HG03064 (cell line): ENCODE results near the gene KLF15.
"Not testable (repeated sequence)": the region's sequence is repeated elsewhere in the genome, so short reads cannot be mapped to it uniquely, and the experiment has no call there.

Experiments
- ATAC-seq: cut with Tn5 transposase; IDR thresholded peaks from one replicate; pipeline ENCODE4 v1.9.1; 2021; ENCODE audit warnings: low read depth; ENCODE audit not compliant: unreplicated experiment

The KLF15 gene

GRCh38 chr3:126348308-126348920 is 8.8 kb downstream of the KLF15 start:
- ATAC-seq: no peak

GRCh38 chr3:126347543-126348161 is 9.6 kb downstream of the KLF15 start:
- no peak for ATAC-seq

- no peak for ATAC-seq
Observed at GRCh38 chr3:126346466-126346865, 10.7 kb downstream of the KLF15 start.

- no peak for ATAC-seq
Observed at GRCh38 chr3:126345641-126346460, 11.4 kb downstream of the KLF15 start.

GRCh38 chr3:126345231-126345630 is 12.0 kb downstream of the KLF15 start:
- ATAC-seq: no peak

GRCh38 chr3:126344380-126345041 is 12.7 kb downstream of the KLF15 start:
- no peak for ATAC-seq

GRCh38 chr3:126343649-126344035 is 13.6 kb downstream of the KLF15 start:
- ATAC-seq: no peak

- no peak for ATAC-seq
Observed at GRCh38 chr3:126342991-126343648, 14.1 kb downstream of the KLF15 start.

GRCh38 chr3:126342211-126342610 is 15.0 kb downstream of the KLF15 start:
- no peak for ATAC-seq

GRCh38 chr3:126341755-126342150 is 15.5 kb downstream of the KLF15 start:
- ATAC-seq: no peak

GRCh38 chr3:126340943-126341754 is 16.1 kb downstream of the KLF15 start:
- no peak for ATAC-seq

- ATAC-seq: no peak
Observed at GRCh38 chr3:126340596-126340942, 16.6 kb downstream of the KLF15 start.

GRCh38 chr3:126340081-126340511 is 17.1 kb downstream of the KLF15 start:
- no peak for ATAC-seq

- no peak for ATAC-seq
Observed at GRCh38 chr3:126339466-126339865, 17.7 kb downstream of the KLF15 start.

GRCh38 chr3:126338790-126339288 is 18.4 kb downstream of the KLF15 start:
- ATAC-seq: no peak

GRCh38 chr3:126337980-126338651 is 19.1 kb downstream of the KLF15 start:
- no peak for ATAC-seq

- ATAC-seq: not testable (repeated sequence)
Observed at GRCh38 chr3:126331812-126332336, 25.3 kb downstream of the KLF15 start.

- no peak for ATAC-seq
Observed at GRCh38 chr3:126329927-126330725, 27.1 kb downstream of the KLF15 start.
